GM12878 (cell line): ENCODE measurements around the gene IL22RA2. TPM values are rescaled to one million over a fixed set of nuclear protein-coding genes. Genes with fewer than 3 reads are reported as not detected.

ENCODE experiments used
- ATAC-seq: fragments of 200-7000 bp; cut with Tn5 transposase; 3 replicates; pipeline ENCODE4 v1.9.1; 2020; ENCODE audit warnings: mild to moderate bottlenecking, moderate library complexity
- BruUV-seq: library from RNA; stranded (reverse); fragments of 400-500 nt; replicated peaks from 2 replicates; lab custom pipeline; 2021; lab: Mats Ljungman, UMichigan
- CTCF ChIA-PET: fragments of 300-600 bp; sonication (Branson Sonifier 250); formaldehyde crosslinking; extraction: SDS; loops from one replicate; lab custom pipeline; 2021; ENCODE audit warnings: inconsistent platforms; lab: Yijun Ruan, JAX
- POLR2A ChIA-PET: fragments of 350-600 bp; formaldehyde crosslinking; extraction: SDS; loops from one replicate; lab custom pipeline; 2021; ENCODE audit warnings: inconsistent platforms; lab: Charles Lee
- RAD21 ChIA-PET: fragments of 300-600 bp; sonication (Branson Sonifier 250); formaldehyde crosslinking; loops from one replicate; lab custom pipeline; 2023; ENCODE audit warnings: antibody characterized with exemption; ENCODE audit not compliant: unreplicated experiment; lab: Charles Lee
- SMC1A ChIA-PET: fragments of 300-600 bp; sonication (Branson Sonifier 250); formaldehyde crosslinking; loops from one replicate; lab custom pipeline; 2023; ENCODE audit not compliant: unreplicated experiment, uncharacterized antibody; lab: Charles Lee
- DNase-seq: peaks from one replicate; pipeline ENCODE4 v3.0.0-alpha.2; 2011; ENCODE audit warnings: low read depth, low spot score
- FAIRE-seq: peaks from 3 replicates; lab custom pipeline; 2011; peaks lifted over from hg19 to GRCh38; lab: Jason Lieb, UNC
- H2AFZ ChIP-seq: 2 replicates; pipeline ENCODE4 v1.6.0; 2011; ENCODE audit warnings: low read depth, low read length, control low read depth; ENCODE audit not compliant: control insufficient read depth
- H3K27ac ChIP-seq: 2 replicates; pipeline ENCODE4 v1.5.1; 2011; ENCODE audit warnings: control low read depth; ENCODE audit not compliant: control insufficient read depth, insufficient read depth
- H3K27me3 ChIP-seq, 2 experiments: replicated peaks in 1 of 2; 2 replicates each; pipeline versions ENCODE4 v1.6.0 to v1.6.1; 2011; ENCODE audit warnings: low read length in 1 of 2; ENCODE audit not compliant: control insufficient read depth in 2 of 2, insufficient read depth in 2 of 2
- H3K36me3 ChIP-seq, 2 experiments: 2 replicates each; pipeline ENCODE4 v1.5.1; 2011; ENCODE audit warnings: low read length in 1 of 2; ENCODE audit not compliant: control insufficient read depth in 2 of 2, insufficient read depth in 2 of 2
- H3K4me1 ChIP-seq: 2 replicates; pipeline ENCODE4 v1.6.1; 2011; ENCODE audit warnings: mild to moderate bottlenecking, low read length, moderate library complexity, mixed read lengths; ENCODE audit not compliant: control insufficient read depth, insufficient read depth
- H3K4me2 ChIP-seq: 2 replicates; pipeline ENCODE4 v1.6.0; 2011; ENCODE audit warnings: control low read depth; ENCODE audit not compliant: control insufficient read depth, insufficient read depth
- H3K4me3 ChIP-seq: fragments of 200-600 bp; sonication (generic); 2 replicates; pipeline ENCODE4 v1.5.1; 2016
- H3K79me2 ChIP-seq: 2 replicates; pipeline ENCODE4 v1.6.0; 2011; ENCODE audit warnings: low read length; ENCODE audit not compliant: control insufficient read depth, insufficient read depth
- H3K9ac ChIP-seq: 2 replicates; pipeline ENCODE4 v1.8.0; 2011; ENCODE audit warnings: low read length, control low read depth, mixed read lengths; ENCODE audit not compliant: control insufficient read depth, insufficient read depth
- H3K9me3 ChIP-seq: replicated peaks from 3 replicates; pipeline ENCODE4 v1.5.1; 2011; ENCODE audit warnings: mild to moderate bottlenecking, low read length; ENCODE audit not compliant: control insufficient read depth, insufficient read depth
- H4K20me1 ChIP-seq: 2 replicates; pipeline ENCODE4 v1.6.0; 2011; ENCODE audit not compliant: control insufficient read depth, insufficient read depth
- CBX5 ChIP-seq: sonication (generic); IDR thresholded peaks from 2 replicates; pipeline ENCODE4 v1.6.1; 2016; ENCODE audit warnings: low read depth, moderate library complexity, mild to moderate bottlenecking, inconsistent platforms
- EED ChIP-seq: sonication (generic); IDR thresholded peaks from 2 replicates; pipeline ENCODE4 v1.6.1; 2016; ENCODE audit warnings: antibody characterized with exemption, low read depth
- EGR1 ChIP-seq, 2 experiments: IDR thresholded peaks; 1 replicate in 1 of 2; 2 replicates in 1 of 2; pipeline ENCODE4 v1.6.1; 2011 to 2012; ENCODE audit warnings: low read depth in 2 of 2, low read length in 2 of 2, borderline replicate concordance in 1 of 2, mild to moderate bottlenecking in 1 of 2, moderate library complexity in 1 of 2
- ESRRA ChIP-seq: IDR thresholded peaks from 2 replicates; pipeline ENCODE4 v1.6.1; 2012; ENCODE audit warnings: mild to moderate bottlenecking, low read length, improper control_type of control experiment
- EZH2 ChIP-seq: IDR thresholded peaks from 2 replicates; pipeline ENCODE4 v1.6.1; 2012; ENCODE audit warnings: low read depth, mild to moderate bottlenecking, control low read depth, inconsistent platforms, low read length, borderline replicate concordance; ENCODE audit not compliant: control insufficient read depth
- FOXK2 ChIP-seq: fragments of 450-650 bp; IDR thresholded peaks from 2 replicates; pipeline ENCODE4 v1.6.1; 2017; ENCODE audit warnings: mild to moderate bottlenecking, moderate library complexity
- RFX5 ChIP-seq: IDR thresholded peaks from 2 replicates; pipeline ENCODE4 v1.6.1; 2011; ENCODE audit warnings: low read depth, low read length, improper control_type of control experiment
- SMAD5 ChIP-seq: IDR thresholded peaks from 2 replicates; pipeline ENCODE4 v1.6.1; 2016; ENCODE audit warnings: antibody characterized with exemption, low read depth
- WGBS: methylation state at CpG from one replicate; pipeline ENCODE4 v1.1.6; 2016; ENCODE audit warnings: low lambda C conversion rate; ENCODE audit not compliant: insufficient replicate concordance, insufficient coverage; ENCODE audit errors: missing lambda C conversion rate; 5-methylcytosine and 5-hydroxymethylcytosine counted together
- in situ Hi-C: fragments of 300-500 bp; cut with MboI; formaldehyde crosslinking; loops from 9 replicates; pipeline ENCODE4 v1.14.3; 2018; ENCODE audit warnings: mixed read lengths
- intact Hi-C: fragments of 100-400 bp; cut with micrococcal nuclease; formaldehyde crosslinking; loops from one replicate; pipeline ENCODE4 v1.14.2; 2022; ENCODE audit not compliant: unreplicated experiment
- polyA plus RNA-seq, 11 experiments: library from polyadenylated mRNA; depleted of rRNA in 4 of 11; unstranded in 6 of 11; stranded (reverse) in 5 of 11; fragments of >200 nt; fragmentation: Nextera tagmentation in 4 of 11; fragmentation: Illumina TruSeq in 1 of 11; extraction: Ambion mirVana in 4 of 11; extraction: Trizol in 1 of 11; gene quantifications; 1 replicate in 1 of 11; 2 replicates in 10 of 11; pipeline versions ENCODE4 v1.2.1 to v1.2.3, GENCODE V29; 2011 to 2016; ENCODE audit warnings: inconsistent platforms in 2 of 11, missing spikeins in 2 of 11, low read depth in 1 of 11
- total RNA-seq, 4 experiments: library from RNA; depleted of rRNA in 3 of 4; stranded (reverse); fragments of >200 nt in 3 of 4; fragmentation: Illumina TruSeq in 1 of 4; extraction: Trizol in 1 of 4; gene quantifications; 2 replicates each; pipeline versions ENCODE4 v1.2.1 to v1.2.3, GENCODE V29; 2013 to 2021
- TF ChIP-seq, protein P1 (sequence below): IDR thresholded peaks from 2 replicates; pipeline ENCODE4 v1.6.1; 2012; ENCODE audit warnings: low read depth, low read length, improper control_type of control experiment
- TF ChIP-seq, protein P2 (sequence below): IDR thresholded peaks from 2 replicates; pipeline ENCODE4 v1.6.1; 2012; ENCODE audit warnings: low read length, inconsistent platforms
- TF ChIP-seq, protein P3 (sequence below): fragments of 450-650 bp; IDR thresholded peaks from 2 replicates; pipeline ENCODE4 v1.6.1; 2017; ENCODE audit warnings: mild to moderate bottlenecking, low read depth, inconsistent platforms; ENCODE audit not compliant: poor library complexity, severe bottlenecking
- TF ChIP-seq, protein P4 (sequence below): fragments of 450-650 bp; IDR thresholded peaks from 2 replicates; pipeline ENCODE4 v1.6.1; 2017; ENCODE audit warnings: mild to moderate bottlenecking, moderate library complexity

Gene IL22RA2
- total and polyA plus RNA-seq, 10 of the 15 experiments (the other 5 are each of a cell fraction or from before 2014, with no cell fraction given), result 0.05 to 0.22 (median 0.09) TPM; not detected in 3

DNA sequence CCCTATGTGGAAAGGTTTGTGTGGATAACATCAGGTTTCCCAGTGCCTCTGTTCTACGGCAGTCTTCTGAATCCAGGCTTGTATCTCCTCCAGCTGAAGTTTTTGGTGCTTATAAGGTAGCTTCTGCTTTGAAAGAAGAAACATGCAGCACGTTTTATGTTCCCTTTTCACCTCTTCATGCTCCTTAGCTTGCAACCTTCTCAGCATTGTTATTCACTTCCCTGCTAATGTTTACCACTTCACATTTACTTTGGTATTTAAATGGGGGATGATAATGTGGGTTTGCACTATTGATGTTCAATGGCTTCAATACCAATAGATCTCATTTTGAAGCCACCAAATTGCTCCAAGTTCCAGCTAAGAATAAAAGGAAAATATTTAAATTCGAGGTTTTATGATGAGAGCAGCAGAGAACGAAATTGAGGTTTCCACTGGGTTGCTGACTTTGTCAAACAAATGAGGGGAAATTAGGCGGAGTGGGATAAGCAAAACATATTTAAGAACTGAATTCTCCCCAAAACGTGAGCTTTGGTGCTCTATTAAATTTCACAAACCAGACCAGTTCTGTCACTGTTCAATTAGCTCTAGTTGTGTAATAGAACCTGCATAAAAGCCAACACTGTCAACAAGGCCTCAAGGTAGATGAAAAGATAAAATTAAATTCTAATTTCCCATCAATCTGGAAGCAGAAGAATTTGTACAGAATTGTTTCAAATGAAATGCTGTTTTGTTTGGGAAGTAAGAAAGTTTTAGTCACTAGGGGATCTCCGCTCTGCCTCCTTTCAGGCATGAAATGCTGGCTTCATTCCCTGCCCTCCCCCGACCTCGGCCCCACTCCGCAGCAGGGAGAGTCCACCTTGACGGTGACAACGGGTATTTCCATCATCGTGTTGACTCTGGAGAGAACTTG lies 1.4 kb downstream of the IL22RA2 start:
- H4K20me1 ChIP-seq, result no peaks in the 10 kb centered on the region
- SMC1A ChIA-PET, result interaction anchor here (0.6 to 9.7 kb wide), 39 partner anchors 9 to 469 kb away, joined by 3 to 293 read pairs (median 5); no protein-coding TSS in a partner anchor
- peaks cover 13% of the 10 kb centered on the region; the same call in 2 of the 3 replicates for H3K9me3 ChIP-seq
- FAIRE-seq (no peak), ATAC-seq (peak; percentile 86), DNase-seq (peak; percentile 68)
- BruUV-seq, result TSS peak; percentile 66
- no peaks in the 10 kb centered on the region; the same call in 1 of the 2 replicates for H3K79me2 ChIP-seq
- no peaks in the 10 kb centered on the region for H3K27me3 ChIP-seq
- no peaks in the 10 kb centered on the region for H3K36me3 ChIP-seq
- peak overlapping the region; percentile 84 for H3K27ac ChIP-seq
- H3K4me3 ChIP-seq, result 0 out of 2 replicates have a peak overlapping the region, but pooled peaks have one; percentile 1
- H3K4me2 ChIP-seq, result peak overlapping the region; percentile 53
- 36% methylated on average over 13 of the region's 13 CpGs for WGBS
- peaks cover 51% of the 10 kb centered on the region for H3K4me1 ChIP-seq
- H3K9ac ChIP-seq, result peak overlapping the region; percentile 42
- in situ Hi-C loops, result no loop called here
- intact Hi-C loops, result no loop called here
- peak overlapping the region; percentile 22 for H2AFZ ChIP-seq
- RAD21 ChIA-PET, result interaction anchor here (0.6 to 11.3 kb wide), 24 partner anchors 10 to 142 kb away, joined by 3 to 500 read pairs (median 6); no protein-coding TSS in a partner anchor
- CTCF ChIA-PET, result interaction anchor here (0.6 to 3.2 kb wide), 14 partner anchors 41 to 493 kb away, joined by 3 to 16 read pairs (median 6); no protein-coding TSS in a partner anchor
- POLR2A ChIA-PET, result interaction anchor here (0.8 to 2.7 kb wide), 20 partner anchors 10 to 90 kb away, joined by 3 to 18 read pairs (median 4); no protein-coding TSS in a partner anchor
- TF ChIP-seq, protein P1, sequence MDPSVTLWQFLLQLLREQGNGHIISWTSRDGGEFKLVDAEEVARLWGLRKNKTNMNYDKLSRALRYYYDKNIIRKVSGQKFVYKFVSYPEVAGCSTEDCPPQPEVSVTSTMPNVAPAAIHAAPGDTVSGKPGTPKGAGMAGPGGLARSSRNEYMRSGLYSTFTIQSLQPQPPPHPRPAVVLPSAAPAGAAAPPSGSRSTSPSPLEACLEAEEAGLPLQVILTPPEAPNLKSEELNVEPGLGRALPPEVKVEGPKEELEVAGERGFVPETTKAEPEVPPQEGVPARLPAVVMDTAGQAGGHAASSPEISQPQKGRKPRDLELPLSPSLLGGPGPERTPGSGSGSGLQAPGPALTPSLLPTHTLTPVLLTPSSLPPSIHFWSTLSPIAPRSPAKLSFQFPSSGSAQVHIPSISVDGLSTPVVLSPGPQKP, result no peak
- TF ChIP-seq CBX5 (peak; percentile 50; the same call in 1 of the 2 replicates), EZH2 (no peak), EED (peak; percentile 92), ESRRA (no peak), EGR1 (IDR thresholded peaks at IDR 0.05; ENCODE audit: borderline replicate concordance in 1 of 2, low read depth in 2 of 2, low read length in 2 of 2) (0 out of 3 replicates have a peak, but pooled peaks of 1 of the 2 experiments have one; percentile 20), FOXK2 (no peak), SMAD5 (0 out of 2 replicates have a peak, but pooled peaks have one; percentile 46), RFX5 (no peak)
- TF ChIP-seq, protein P2, sequence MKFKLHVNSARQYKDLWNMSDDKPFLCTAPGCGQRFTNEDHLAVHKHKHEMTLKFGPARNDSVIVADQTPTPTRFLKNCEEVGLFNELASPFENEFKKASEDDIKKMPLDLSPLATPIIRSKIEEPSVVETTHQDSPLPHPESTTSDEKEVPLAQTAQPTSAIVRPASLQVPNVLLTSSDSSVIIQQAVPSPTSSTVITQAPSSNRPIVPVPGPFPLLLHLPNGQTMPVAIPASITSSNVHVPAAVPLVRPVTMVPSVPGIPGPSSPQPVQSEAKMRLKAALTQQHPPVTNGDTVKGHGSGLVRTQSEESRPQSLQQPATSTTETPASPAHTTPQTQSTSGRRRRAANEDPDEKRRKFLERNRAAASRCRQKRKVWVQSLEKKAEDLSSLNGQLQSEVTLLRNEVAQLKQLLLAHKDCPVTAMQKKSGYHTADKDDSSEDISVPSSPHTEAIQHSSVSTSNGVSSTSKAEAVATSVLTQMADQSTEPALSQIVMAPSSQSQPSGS, result peak; percentile 52
- TF ChIP-seq, protein P3, sequence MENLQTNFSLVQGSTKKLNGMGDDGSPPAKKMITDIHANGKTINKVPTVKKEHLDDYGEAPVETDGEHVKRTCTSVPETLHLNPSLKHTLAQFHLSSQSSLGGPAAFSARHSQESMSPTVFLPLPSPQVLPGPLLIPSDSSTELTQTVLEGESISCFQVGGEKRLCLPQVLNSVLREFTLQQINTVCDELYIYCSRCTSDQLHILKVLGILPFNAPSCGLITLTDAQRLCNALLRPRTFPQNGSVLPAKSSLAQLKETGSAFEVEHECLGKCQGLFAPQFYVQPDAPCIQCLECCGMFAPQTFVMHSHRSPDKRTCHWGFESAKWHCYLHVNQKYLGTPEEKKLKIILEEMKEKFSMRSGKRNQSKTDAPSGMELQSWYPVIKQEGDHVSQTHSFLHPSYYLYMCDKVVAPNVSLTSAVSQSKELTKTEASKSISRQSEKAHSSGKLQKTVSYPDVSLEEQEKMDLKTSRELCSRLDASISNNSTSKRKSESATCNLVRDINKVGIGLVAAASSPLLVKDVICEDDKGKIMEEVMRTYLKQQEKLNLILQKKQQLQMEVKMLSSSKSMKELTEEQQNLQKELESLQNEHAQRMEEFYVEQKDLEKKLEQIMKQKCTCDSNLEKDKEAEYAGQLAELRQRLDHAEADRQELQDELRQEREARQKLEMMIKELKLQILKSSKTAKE, result no peak
- TF ChIP-seq, protein P4, sequence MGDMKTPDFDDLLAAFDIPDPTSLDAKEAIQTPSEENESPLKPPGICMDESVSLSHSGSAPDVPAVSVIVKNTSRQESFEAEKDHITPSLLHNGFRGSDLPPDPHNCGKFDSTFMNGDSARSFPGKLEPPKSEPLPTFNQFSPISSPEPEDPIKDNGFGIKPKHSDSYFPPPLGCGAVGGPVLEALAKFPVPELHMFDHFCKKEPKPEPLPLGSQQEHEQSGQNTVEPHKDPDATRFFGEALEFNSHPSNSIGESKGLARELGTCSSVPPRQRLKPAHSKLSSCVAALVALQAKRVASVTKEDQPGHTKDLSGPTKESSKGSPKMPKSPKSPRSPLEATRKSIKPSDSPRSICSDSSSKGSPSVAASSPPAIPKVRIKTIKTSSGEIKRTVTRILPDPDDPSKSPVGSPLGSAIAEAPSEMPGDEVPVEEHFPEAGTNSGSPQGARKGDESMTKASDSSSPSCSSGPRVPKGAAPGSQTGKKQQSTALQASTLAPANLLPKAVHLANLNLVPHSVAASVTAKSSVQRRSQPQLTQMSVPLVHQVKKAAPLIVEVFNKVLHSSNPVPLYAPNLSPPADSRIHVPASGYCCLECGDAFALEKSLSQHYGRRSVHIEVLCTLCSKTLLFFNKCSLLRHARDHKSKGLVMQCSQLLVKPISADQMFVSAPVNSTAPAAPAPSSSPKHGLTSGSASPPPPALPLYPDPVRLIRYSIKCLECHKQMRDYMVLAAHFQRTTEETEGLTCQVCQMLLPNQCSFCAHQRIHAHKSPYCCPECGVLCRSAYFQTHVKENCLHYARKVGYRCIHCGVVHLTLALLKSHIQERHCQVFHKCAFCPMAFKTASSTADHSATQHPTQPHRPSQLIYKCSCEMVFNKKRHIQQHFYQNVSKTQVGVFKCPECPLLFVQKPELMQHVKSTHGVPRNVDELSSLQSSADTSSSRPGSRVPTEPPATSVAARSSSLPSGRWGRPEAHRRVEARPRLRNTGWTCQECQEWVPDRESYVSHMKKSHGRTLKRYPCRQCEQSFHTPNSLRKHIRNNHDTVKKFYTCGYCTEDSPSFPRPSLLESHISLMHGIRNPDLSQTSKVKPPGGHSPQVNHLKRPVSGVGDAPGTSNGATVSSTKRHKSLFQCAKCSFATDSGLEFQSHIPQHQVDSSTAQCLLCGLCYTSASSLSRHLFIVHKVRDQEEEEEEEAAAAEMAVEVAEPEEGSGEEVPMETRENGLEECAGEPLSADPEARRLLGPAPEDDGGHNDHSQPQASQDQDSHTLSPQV, result 0 out of 2 replicates have a peak, but pooled peaks have one; percentile 20
